ENCODE results near the gene TCTN3.
"Not testable (repeated sequence)": the region's sequence is repeated elsewhere in the genome, so short reads cannot be mapped to it uniquely, and the experiment has no call there.

Gene TCTN3

GRCh38 chr10:95620415-95620814 lies 73.3 kb downstream of the TCTN3 start:
- not testable (repeated sequence) for DNase-seq

- DNase-seq = no peak
These were observed 75.6 kb downstream of the TCTN3 start for GRCh38 chr10:95618101-95618500.

GRCh38 chr10:95616446-95616845 lies 77.3 kb downstream of the TCTN3 start:
- no peak for DNase-seq
